ENCODE measurements around the gene TCF4.

Gene TCF4

DNA sequence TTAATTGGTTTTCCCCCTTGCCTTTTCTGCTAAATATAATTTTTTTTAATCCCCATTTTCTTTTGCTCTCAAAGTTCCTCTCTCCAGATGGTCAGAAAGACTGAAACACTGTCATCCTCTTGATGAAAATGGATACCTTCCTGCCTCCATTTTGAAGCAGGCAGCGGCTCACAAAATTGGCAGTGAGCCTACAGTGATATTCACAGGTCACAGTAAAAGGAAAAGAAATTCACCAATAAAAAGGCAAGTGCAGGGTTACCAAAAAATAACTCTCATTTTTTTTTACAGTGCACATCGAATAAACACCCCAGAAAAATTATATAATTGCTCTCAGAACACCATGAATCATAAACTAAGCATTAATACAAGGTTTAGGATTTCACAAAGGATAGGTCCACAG, 307.5 kb downstream of the TCF4 start:
- peaks cover 4% of the 10 kb centered on the region; the same call in 1 of the 2 replicates for H3K4me1 ChIP-seq (ENCODE audit: control insufficient read depth, low read length)
- peaks cover 60% of the 10 kb centered on the region for H3K79me2 ChIP-seq (ENCODE audit: control insufficient read depth, low read length)
- no peak overlapping the region for H3K4me3 ChIP-seq (ENCODE audit: low read length)
- TF ChIP-seq EZH2phosphoT487 (IDR thresholded peaks at IDR 0.05; ENCODE audit: borderline replicate concordance, low read length) = no peak
- TF ChIP-seq, protein P1, sequence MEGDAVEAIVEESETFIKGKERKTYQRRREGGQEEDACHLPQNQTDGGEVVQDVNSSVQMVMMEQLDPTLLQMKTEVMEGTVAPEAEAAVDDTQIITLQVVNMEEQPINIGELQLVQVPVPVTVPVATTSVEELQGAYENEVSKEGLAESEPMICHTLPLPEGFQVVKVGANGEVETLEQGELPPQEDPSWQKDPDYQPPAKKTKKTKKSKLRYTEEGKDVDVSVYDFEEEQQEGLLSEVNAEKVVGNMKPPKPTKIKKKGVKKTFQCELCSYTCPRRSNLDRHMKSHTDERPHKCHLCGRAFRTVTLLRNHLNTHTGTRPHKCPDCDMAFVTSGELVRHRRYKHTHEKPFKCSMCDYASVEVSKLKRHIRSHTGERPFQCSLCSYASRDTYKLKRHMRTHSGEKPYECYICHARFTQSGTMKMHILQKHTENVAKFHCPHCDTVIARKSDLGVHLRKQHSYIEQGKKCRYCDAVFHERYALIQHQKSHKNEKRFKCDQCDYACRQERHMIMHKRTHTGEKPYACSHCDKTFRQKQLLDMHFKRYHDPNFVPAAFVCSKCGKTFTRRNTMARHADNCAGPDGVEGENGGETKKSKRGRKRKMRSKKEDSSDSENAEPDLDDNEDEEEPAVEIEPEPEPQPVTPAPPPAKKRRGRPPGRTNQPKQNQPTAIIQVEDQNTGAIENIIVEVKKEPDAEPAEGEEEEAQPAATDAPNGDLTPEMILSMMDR (IDR thresholded peaks at IDR 0.05; ENCODE audit: low read depth, low read length, poor library complexity, severe bottlenecking) = no peak
- H3K36me3 ChIP-seq (ENCODE audit: control insufficient read depth, low read length) = peaks cover 57% of the 10 kb centered on the region
- H3K27ac ChIP-seq (ENCODE audit: low read depth, low read length) = no peak overlapping the region
- H3K9me3 ChIP-seq (ENCODE audit: control insufficient read depth, insufficient read depth, low read length) = no peaks in the 10 kb centered on the region
- H3K27me3 ChIP-seq (ENCODE audit: control insufficient read depth, low read length) = no peaks in the 10 kb centered on the region
- H3K4me2 ChIP-seq (ENCODE audit: low read length) = no peak overlapping the region
- no peaks in the 10 kb centered on the region for H4K20me1 ChIP-seq (ENCODE audit: control insufficient read depth, insufficient read depth, low read depth, low read length)
- no peaks in the 10 kb centered on the region for H3F3A ChIP-seq (ENCODE audit: control insufficient read depth, insufficient read depth)
- no peaks in the 10 kb centered on the region for H3K9me2 ChIP-seq (replicated peaks; ENCODE audit: control insufficient read depth, low read length)

DNA sequence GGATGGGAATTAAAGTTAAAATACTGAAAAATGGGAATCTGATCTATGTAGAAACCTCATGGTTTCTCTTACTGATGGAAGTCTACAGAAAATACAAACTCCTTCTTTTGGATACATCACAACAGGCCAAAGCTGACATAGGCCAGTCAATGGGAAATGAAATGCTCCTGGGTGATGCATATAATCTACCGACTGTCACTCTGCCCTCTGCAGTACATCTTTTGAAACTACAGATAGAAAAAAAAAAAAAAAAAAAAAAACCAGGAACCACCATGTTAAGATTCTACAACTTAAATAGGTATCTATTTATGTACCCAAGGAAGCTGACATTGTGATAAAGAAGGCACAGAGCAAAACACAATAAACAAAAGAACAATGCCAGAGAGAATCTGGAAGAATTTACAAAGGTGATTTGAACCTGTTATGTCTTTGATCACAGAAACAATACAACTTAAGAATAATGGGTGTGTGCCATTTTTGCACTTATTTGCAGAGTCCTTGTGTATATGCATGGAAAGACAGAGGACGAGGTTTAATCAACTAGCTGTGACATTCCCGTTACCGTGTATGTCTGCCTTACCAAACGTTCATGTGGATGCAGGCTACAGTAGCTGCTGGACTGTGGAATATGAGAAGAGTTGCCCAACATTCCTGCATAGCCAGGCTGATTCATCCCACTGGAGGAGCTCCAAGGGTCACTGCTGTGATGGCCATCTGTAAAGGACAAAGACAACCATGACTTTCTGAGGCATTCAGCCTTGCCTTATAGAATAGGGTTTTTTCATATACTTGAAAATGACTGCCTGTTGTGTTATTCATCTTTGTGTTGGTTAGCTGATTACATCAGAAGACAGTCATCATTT, 312.7 kb downstream of the TCF4 start:
- no peak overlapping the region for H3K4me2 ChIP-seq (ENCODE audit: low read length)
- peaks cover 90% of the 10 kb centered on the region for H3K36me3 ChIP-seq (ENCODE audit: control insufficient read depth, low read length)
- H3K4me3 ChIP-seq (ENCODE audit: low read length) = no peak overlapping the region
- peaks cover 14% of the 10 kb centered on the region for H3K79me2 ChIP-seq (ENCODE audit: control insufficient read depth, low read length)
- no peaks in the 10 kb centered on the region for H3F3A ChIP-seq (ENCODE audit: control insufficient read depth, insufficient read depth)
- no peaks in the 10 kb centered on the region for H3K9me2 ChIP-seq (replicated peaks; ENCODE audit: control insufficient read depth, low read length)
- H4K20me1 ChIP-seq (ENCODE audit: control insufficient read depth, insufficient read depth, low read depth, low read length) = no peaks in the 10 kb centered on the region
- no peaks in the 10 kb centered on the region for H3K27me3 ChIP-seq (ENCODE audit: control insufficient read depth, low read length)
- no peak for TF ChIP-seq EZH2phosphoT487 (IDR thresholded peaks at IDR 0.05; ENCODE audit: borderline replicate concordance, low read length)
- TF ChIP-seq, protein P1 (IDR thresholded peaks at IDR 0.05; ENCODE audit: low read depth, low read length, poor library complexity, severe bottlenecking) = peak; percentile 34
- peaks cover 14% of the 10 kb centered on the region for H3K4me1 ChIP-seq (ENCODE audit: control insufficient read depth, low read length)
- no peak overlapping the region for H3K27ac ChIP-seq (ENCODE audit: low read depth, low read length)
- no peaks in the 10 kb centered on the region for H3K9me3 ChIP-seq (ENCODE audit: control insufficient read depth, insufficient read depth, low read length)

DNA sequence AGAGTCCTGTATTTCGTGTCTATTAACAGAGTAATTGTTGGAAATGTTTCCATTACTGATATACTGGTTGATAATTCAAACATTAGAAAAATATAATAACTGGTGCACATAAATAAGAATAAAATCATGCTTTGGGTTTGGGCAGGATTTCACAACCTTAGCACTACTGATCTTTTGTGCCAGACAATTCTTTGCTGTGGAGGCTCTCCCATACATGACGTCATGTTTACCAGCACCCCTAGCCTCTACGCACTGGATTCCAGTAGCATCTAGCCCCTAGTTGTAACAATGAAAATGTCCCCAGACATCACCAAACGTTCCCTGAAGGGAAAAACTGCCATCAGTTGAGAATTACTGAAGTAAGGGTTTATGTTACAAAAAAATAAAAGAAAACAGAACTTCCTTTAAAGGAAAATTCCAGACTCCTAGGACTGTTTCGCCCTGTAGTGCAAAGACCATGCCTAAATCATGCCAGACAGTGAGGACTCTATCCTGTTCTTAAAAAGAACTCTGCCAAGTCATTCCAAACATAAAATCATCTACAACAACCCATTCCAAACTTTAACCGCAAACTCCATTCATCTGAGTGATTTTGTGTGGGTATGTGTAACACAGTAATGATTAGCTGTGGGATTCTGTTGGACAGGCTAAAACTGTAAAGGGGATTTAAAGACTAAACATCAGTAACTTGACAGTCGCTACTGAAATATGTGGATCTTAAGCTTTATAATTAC, 315.3 kb downstream of the TCF4 start:
- H4K20me1 ChIP-seq (ENCODE audit: control insufficient read depth, insufficient read depth, low read depth, low read length) = no peaks in the 10 kb centered on the region
- no peak overlapping the region for H3K4me3 ChIP-seq (ENCODE audit: low read length)
- H3K36me3 ChIP-seq (ENCODE audit: control insufficient read depth, low read length) = peaks cover 96% of the 10 kb centered on the region
- H3K27me3 ChIP-seq (ENCODE audit: control insufficient read depth, low read length) = no peaks in the 10 kb centered on the region
- peaks cover 12% of the 10 kb centered on the region for H3F3A ChIP-seq (ENCODE audit: control insufficient read depth, insufficient read depth)
- H3K9me2 ChIP-seq (replicated peaks; ENCODE audit: control insufficient read depth, low read length) = no peaks in the 10 kb centered on the region
- no peak overlapping the region for H3K27ac ChIP-seq (ENCODE audit: low read depth, low read length)
- H3K9me3 ChIP-seq (ENCODE audit: control insufficient read depth, insufficient read depth, low read length) = no peaks in the 10 kb centered on the region
- TF ChIP-seq, protein P1 (IDR thresholded peaks at IDR 0.05; ENCODE audit: low read depth, low read length, poor library complexity, severe bottlenecking) = no peak
- no peak for TF ChIP-seq EZH2phosphoT487 (IDR thresholded peaks at IDR 0.05; ENCODE audit: borderline replicate concordance, low read length)
- peaks cover 40% of the 10 kb centered on the region for H3K4me1 ChIP-seq (ENCODE audit: control insufficient read depth, low read length)
- peaks cover 11% of the 10 kb centered on the region for H3K79me2 ChIP-seq (ENCODE audit: control insufficient read depth, low read length)
- H3K4me2 ChIP-seq (ENCODE audit: low read length) = no peak overlapping the region

All from DOHH2 (cell line).